Activated CD4-positive, alpha-beta T cell treated with anti-CD3 and anti-CD28 coated beads for 24 hours (primary cell): Measurements from ENCODE around the gene CPT2.

ENCODE experiments used
- DNase-seq, 2 donors: peaks; one replicate each; pipeline ENCODE4 v3.0.0-alpha.2; 2020; ENCODE audit warnings: low read depth in 2 of 2

Gene CPT2

GRCh38 chr1:53218201-53218600 lies 21.6 kb downstream of the CPT2 start:
- DNase-seq = no peak

- no peak for DNase-seq
Measured at GRCh38 chr1:53219711-53220110, 23.1 kb downstream of the CPT2 start.

- DNase-seq = peak; percentile 94 to 95
Measured at GRCh38 chr1:53220171-53220961, 23.7 kb downstream of the CPT2 start, which contains the start of gene CZIB. CZIB (minus strand) TSS chr1:53220634; CDS start chr1:53220575, 59 bp downstream.

- DNase-seq = no peak
Measured at GRCh38 chr1:53220962-53221286, 24.3 kb downstream of the CPT2 start.

GRCh38 chr1:53237638-53238037 lies 41.0 kb downstream of the CPT2 start:
- DNase-seq = no peak

GRCh38 chr1:53238197-53239155 lies 41.9 kb downstream of the CPT2 start, which contains the start of gene MAGOH:
MAGOH (minus strand) TSS chr1:53238518; CDS start chr1:53238448, 70 bp downstream.
- peak; percentile 85 to 92 for DNase-seq

GRCh38 chr1:53241828-53242227 lies 45.2 kb downstream of the CPT2 start:
- no peak for DNase-seq

- DNase-seq = no peak
Measured at GRCh38 chr1:53242381-53242780, 45.8 kb downstream of the CPT2 start.

GRCh38 chr1:53244141-53244540 lies 47.5 kb downstream of the CPT2 start:
- no peak for DNase-seq

- no peak for DNase-seq
Measured at GRCh38 chr1:53246261-53247134, 49.9 kb downstream of the CPT2 start.

- no peak for DNase-seq
Measured at GRCh38 chr1:53249706-53250105, 53.1 kb downstream of the CPT2 start.

- no peak for DNase-seq
Measured at GRCh38 chr1:53250325-53250724, 53.7 kb downstream of the CPT2 start.

- DNase-seq = no peak
Measured at GRCh38 chr1:53254011-53254640, 57.5 kb downstream of the CPT2 start.

- DNase-seq = no peak
Measured at GRCh38 chr1:53255031-53255430, 58.4 kb downstream of the CPT2 start.

GRCh38 chr1:53256511-53257453 lies 60.2 kb downstream of the CPT2 start:
- DNase-seq = no peak

- DNase-seq = no peak
Measured at GRCh38 chr1:53257454-53258081, 60.9 kb downstream of the CPT2 start.

- DNase-seq = no peak
Measured at GRCh38 chr1:53258216-53258615, 61.6 kb downstream of the CPT2 start.

GRCh38 chr1:53259932-53260331 lies 63.3 kb downstream of the CPT2 start:
- no peak for DNase-seq

GRCh38 chr1:53260631-53261247 lies 64.1 kb downstream of the CPT2 start:
- DNase-seq = no peak
